ENCODE data around the gene TLX2. TPM values are rescaled to one million over a fixed set of nuclear protein-coding genes. Genes with fewer than 3 reads are reported as not detected.
A peak's percentile ranks its signal among the peaks of the same experiment; 100 is the strongest.
"Not testable (repeated sequence)": the region's sequence is repeated elsewhere in the genome, so short reads cannot be mapped to it uniquely, and the experiment has no call there.

Gene TLX2
- total RNA-seq, 1 experiment from 2014 or later, result not detected

GRCh38 chr2:74482801-74483674 lies 31.2 kb upstream of the TLX2 start, which contains the start of the genes CCDC142 and TTC31:
CCDC142 (minus strand) TSS chr2:74482998; CDS start chr2:74482837, 161 bp downstream.
TTC31 (plus strand) TSS chr2:74483081; CDS start chr2:74483096, 15 bp downstream.
- TSS peak; percentile 87 for BruUV-seq (replicated peaks)
- TF ChIP-seq CTCF (conservative IDR thresholded peaks at IDR 0.05; ENCODE audit: low read depth, low read length), result peak; percentile 97
- TF ChIP-seq EZH2 (IDR thresholded peaks at IDR 0.05; ENCODE audit: borderline replicate concordance, low read depth, low read length, poor library complexity, severe bottlenecking), result no peak
- CTCF ChIA-PET, result interaction anchor here (0.6 to 1.2 kb wide), 7 partner anchors 10 to 305 kb away, joined by 3 to 5 read pairs (median 4); partner anchors contain the start of genes INO80B, MOB1A, MRPL53 and PCGF1
- H3K36me3 ChIP-seq (ENCODE audit: insufficient read depth, low read length, poor library complexity, severe bottlenecking), result peaks cover 12% of the 10 kb centered on the region
- POLR2A ChIA-PET (ENCODE audit: low non-redundant PET), result interaction anchor here (0.5 to 1.0 kb wide), 2 partner anchors 24 to 290 kb away, joined by 3 to 4 read pairs; no protein-coding TSS in a partner anchor
- H3K27me3 ChIP-seq (replicated peaks; ENCODE audit: insufficient read depth, low read depth, low read length, poor library complexity), result no peaks in the 10 kb centered on the region
- H3K9me3 ChIP-seq (ENCODE audit: low read depth, low read length, poor library complexity, severe bottlenecking), result no peaks in the 10 kb centered on the region
- intact Hi-C loops (cut with micrococcal nuclease; ENCODE audit: unreplicated experiment), result loop anchor here (1.0 to 2.0 kb wide), 4 partner anchors 28 to 104 kb away; partner anchors contain the start of genes AUP1, HTRA2 and INO80B
- peaks cover 18% of the 10 kb centered on the region for H3K4me1 ChIP-seq (ENCODE audit: insufficient read depth, low read length, poor library complexity, severe bottlenecking)
- DNase-seq (ENCODE audit: low spot score), result peak; percentile 97
- H3K27ac ChIP-seq (ENCODE audit: low read depth, low read length, poor library complexity, severe bottlenecking), result peak within 1 kb of the TSS; percentile 84
- H3K4me3 ChIP-seq (ENCODE audit: low read depth, low read length, poor library complexity, severe bottlenecking), result peak within 1 kb of the TSS; percentile 84

- H3K4me3 ChIP-seq (ENCODE audit: low read depth, low read length, poor library complexity, severe bottlenecking), result peak overlapping the region; percentile 84
- H3K27me3 ChIP-seq (replicated peaks; ENCODE audit: insufficient read depth, low read depth, low read length, poor library complexity); DNase-seq (ENCODE audit: low spot score); BruUV-seq (replicated peaks); H3K27ac ChIP-seq (ENCODE audit: low read depth, low read length, poor library complexity, severe bottlenecking); H3K9me3 ChIP-seq (ENCODE audit: low read depth, low read length, poor library complexity, severe bottlenecking); POLR2A ChIA-PET (ENCODE audit: low non-redundant PET): not testable (repeated sequence)
- CTCF ChIA-PET, result interaction anchor here (0.5 to 1.2 kb wide), 3 partner anchors 24 to 38 kb away, joined by 3 to 5 read pairs (median 4); partner anchors contain the start of genes INO80B and PCGF1
- H3K36me3 ChIP-seq (ENCODE audit: insufficient read depth, low read length, poor library complexity, severe bottlenecking), result peaks cover 12% of the 10 kb centered on the region
- H3K4me1 ChIP-seq (ENCODE audit: insufficient read depth, low read length, poor library complexity, severe bottlenecking), result peaks cover 18% of the 10 kb centered on the region
- intact Hi-C loops (cut with micrococcal nuclease; ENCODE audit: unreplicated experiment), result loop anchor here (1.0 to 2.0 kb wide), 4 partner anchors 28 to 104 kb away; partner anchors contain the start of genes AUP1, HTRA2 and INO80B
Observed at GRCh38 chr2:74483675-74484164, 30.5 kb upstream of the TLX2 start.

GRCh38 chr2:74486141-74486540 lies 28.1 kb upstream of the TLX2 start:
- POLR2A ChIA-PET (ENCODE audit: low non-redundant PET), result no interaction called here
- Histone ChIP-seq H3K4me1 (ENCODE audit: insufficient read depth, low read length, poor library complexity, severe bottlenecking) (peaks cover 13% of the 10 kb centered on the region), H3K27me3 (replicated peaks; ENCODE audit: insufficient read depth, low read depth, low read length, poor library complexity) (no peaks in the 10 kb centered on the region), H3K9me3 (ENCODE audit: low read depth, low read length, poor library complexity, severe bottlenecking) (no peaks in the 10 kb centered on the region), H3K27ac (ENCODE audit: low read depth, low read length, poor library complexity, severe bottlenecking) (no peak overlapping the region), H3K36me3 (ENCODE audit: insufficient read depth, low read length, poor library complexity, severe bottlenecking) (peaks cover 10% of the 10 kb centered on the region), H3K4me3 (ENCODE audit: low read depth, low read length, poor library complexity, severe bottlenecking) (no peak overlapping the region)
- intact Hi-C loops (cut with micrococcal nuclease; ENCODE audit: unreplicated experiment), result no loop called here
- no peak for DNase-seq (ENCODE audit: low spot score)
- no peak for TF ChIP-seq CTCF (conservative IDR thresholded peaks at IDR 0.05; ENCODE audit: low read depth, low read length)
- TF ChIP-seq EZH2 (IDR thresholded peaks at IDR 0.05; ENCODE audit: borderline replicate concordance, low read depth, low read length, poor library complexity, severe bottlenecking), result no peak
- CTCF ChIA-PET, result no interaction called here
- BruUV-seq (replicated peaks), result no TSS peak
